ENCODE data around the gene UBE2Z.
A peak's percentile ranks its signal among the peaks of the same experiment; 100 is the strongest.
"Not testable (repeated sequence)": the region's sequence is repeated elsewhere in the genome, so short reads cannot be mapped to it uniquely, and the experiment has no call there.

UBE2Z gene

DNA sequence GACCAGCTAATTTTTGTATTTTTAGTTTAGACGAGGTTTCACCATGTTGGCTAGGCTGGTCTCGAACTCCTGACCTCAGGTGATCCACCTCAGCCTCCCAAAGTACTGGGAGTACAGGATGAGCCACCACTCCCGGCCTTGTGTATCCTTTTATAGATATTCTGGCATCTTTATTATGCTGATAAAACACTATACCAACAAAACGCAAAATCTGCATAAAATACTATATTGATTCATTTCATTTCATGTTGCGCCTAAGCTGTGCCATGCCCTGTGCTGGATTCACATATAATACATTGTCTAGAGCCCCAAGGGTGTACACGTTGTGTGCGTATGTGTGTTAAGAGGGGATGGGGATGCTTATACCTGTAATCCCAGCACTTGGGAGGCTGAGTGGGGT, 3.8 kb upstream of the UBE2Z start:
- DNase-seq (ENCODE audit: low read depth), result no peak

GRCh38 chr17:48905987-48906515, 2.2 kb upstream of the UBE2Z start:
- no peak for DNase-seq (ENCODE audit: low read depth)

DNA sequence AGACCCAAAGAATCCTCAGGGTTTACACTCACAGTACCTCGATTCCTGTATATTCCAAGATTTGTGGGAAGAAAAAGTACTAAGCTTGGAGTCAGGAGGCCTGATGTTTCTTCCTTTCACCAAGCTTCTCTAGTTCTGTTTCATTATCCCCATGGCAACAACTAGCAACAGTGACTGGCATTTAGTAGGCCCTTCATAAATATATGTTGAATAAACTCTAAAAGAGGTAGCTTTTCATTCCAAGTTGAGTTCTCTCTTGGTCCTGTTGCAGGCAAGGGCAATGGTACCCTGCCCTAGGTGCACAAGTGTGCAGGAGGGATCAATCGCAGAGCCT, 527 bp upstream of the UBE2Z start:
- no peak for DNase-seq (ENCODE audit: low read depth)

DNA sequence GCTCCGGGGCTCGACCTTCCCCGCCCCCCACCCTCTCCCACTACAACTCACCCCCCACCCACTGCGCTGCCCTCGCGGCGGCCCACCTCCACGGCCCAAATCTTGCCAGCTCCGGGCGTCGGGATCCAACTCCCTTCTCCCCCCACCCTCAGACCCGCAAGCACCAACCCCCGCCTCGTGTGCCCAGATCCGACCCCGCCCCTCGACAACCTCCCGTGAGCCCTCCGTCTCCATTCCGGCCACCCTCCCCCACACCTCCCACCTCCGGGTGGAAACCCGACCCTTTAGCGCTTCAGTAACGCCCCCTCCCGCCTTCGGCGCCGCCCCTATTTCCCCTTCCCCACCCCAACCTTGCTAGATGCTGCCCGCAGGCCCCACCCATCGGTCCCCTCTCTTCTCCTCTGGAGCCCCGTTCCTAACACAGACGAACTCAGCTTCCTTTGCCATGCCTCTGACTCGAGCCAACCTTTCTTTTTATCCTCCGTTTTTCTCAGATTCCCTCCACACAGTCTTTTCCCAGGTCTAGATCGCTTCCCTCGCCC, 717 bp downstream of the UBE2Z start:
- DNase-seq (ENCODE audit: low read depth), result peak; percentile 88

- no peak for DNase-seq (ENCODE audit: low read depth)
These were observed 1.6 kb downstream of the UBE2Z start for GRCh38 chr17:48909783-48910182.

GRCh38 chr17:48910370-48910769, 2.2 kb downstream of the UBE2Z start:
- DNase-seq (ENCODE audit: low read depth), result no peak

DNA sequence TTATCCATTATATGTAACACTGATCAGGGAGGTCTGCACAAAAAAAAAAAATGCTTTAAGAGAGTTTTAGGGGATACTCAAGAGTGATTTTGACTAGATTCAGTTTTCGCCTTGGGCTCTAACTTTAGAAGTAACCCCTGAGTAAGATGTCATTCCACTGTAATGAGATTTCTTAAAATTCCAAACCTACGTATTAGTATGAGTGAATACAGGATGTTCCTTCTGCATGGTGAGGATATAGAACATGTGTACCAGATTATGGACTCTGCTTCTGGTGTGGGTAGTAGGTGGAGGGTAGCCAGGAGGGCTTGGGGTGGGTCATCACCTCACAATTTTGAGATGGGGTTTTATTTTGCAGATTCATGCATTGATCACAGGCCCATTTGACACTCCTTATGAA, 4.3 kb downstream of the UBE2Z start:
- no peak for DNase-seq (ENCODE audit: low read depth)

- DNase-seq (ENCODE audit: low read depth), result peak; percentile 53
These were observed 7.5 kb downstream of the UBE2Z start for GRCh38 chr17:48915459-48916282.

DNA sequence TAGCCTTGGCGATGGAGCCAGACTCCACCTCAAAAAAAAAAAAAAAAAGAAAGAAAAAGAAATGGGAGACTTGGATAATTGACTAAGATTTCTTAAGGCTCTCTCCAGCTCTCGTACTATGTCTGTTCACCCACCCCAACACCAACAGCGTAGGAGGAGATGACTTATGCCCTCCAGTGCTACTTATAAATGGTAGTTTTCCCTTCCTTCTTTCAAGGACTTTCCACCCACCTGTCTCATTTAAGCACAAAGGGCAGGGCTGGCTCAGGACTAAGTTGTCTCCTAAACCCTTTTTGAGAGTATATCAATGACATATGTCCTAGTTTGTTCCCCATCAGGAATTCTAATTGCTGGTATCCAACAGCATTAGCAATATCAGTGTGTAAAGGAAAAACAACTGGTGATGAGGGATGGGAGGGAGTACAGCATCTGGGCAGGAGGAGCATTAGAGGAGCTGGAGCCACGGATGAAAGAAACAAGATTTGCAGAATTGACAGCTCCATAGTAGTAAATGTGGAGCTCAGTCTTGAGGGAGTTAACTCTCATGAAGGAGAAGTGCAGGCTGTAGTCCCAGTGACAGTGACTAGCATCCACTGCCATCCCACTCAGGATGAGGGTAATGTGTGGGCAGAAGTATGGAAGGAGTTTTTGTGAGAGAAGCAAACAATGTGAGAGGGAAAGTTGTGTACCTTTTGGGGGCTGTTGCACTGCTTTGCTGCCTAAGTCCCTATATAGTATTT, 17.2 kb downstream of the UBE2Z start:
- DNase-seq (ENCODE audit: low read depth), result no peak

DNA sequence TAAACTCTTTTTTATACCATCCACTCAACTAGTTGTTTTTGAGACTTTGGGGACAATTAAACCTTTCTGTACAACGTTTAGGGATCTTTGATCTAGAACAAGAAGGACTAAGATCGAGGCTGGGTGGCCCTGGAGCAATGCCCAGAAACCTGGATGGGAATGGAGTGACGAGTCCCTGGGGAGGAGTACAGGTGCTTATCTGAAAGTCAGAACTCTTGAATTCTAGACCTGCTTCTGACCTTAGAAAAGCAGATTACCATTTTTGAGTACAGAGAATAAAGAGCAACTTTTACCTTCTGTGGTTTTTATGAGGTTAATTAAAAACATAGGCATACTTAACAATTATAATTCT, 17.8 kb downstream of the UBE2Z start:
- DNase-seq (ENCODE audit: low read depth), result no peak

- DNase-seq (ENCODE audit: low read depth), result no peak
These were observed 20.0 kb downstream of the UBE2Z start for GRCh38 chr17:48927978-48928745.

GRCh38 chr17:48928876-48929811, 20.9 kb downstream of the UBE2Z start:
- DNase-seq (ENCODE audit: low read depth), result no peak

DNA sequence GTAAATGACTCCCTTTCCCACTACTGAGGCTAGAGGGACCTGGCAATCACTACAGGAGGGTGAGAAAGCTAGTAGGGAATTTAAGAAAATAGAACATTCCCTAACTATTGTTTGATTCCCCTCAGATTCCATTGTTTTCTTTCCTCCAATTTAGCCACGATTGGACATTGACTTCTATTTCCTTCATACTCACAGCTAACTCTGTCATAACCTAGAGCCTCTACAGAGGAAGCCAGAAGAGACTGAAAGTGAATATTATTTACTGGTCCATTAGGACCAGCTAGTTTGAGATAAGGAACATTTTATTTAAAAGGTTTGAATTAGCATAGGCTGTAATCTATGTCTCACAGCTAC, 21.6 kb downstream of the UBE2Z start:
- DNase-seq (ENCODE audit: low read depth), result no peak

- DNase-seq (ENCODE audit: low read depth), result no peak
These were observed 22.2 kb downstream of the UBE2Z start for GRCh38 chr17:48930435-48930873.

DNA sequence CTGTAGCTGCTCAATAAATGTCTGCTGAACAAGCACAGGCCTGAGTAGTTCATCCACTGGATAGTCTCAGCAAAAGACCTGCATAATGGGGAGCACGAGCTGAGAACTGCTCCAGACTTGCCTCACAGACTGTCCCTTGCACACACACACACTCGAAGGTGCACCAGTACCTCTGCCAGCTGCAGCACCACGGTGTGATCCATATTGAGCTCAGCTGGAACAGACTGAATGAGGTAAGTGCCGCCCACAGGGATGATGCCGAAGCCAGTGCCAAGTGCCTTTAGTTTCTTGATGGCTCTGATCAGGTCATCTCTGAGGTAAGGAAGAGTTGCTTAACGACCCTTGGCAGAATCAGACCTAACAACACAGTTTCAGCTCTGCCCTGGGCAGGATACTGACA, 24.8 kb downstream of the UBE2Z start:
- DNase-seq (ENCODE audit: low read depth), result no peak

DNA sequence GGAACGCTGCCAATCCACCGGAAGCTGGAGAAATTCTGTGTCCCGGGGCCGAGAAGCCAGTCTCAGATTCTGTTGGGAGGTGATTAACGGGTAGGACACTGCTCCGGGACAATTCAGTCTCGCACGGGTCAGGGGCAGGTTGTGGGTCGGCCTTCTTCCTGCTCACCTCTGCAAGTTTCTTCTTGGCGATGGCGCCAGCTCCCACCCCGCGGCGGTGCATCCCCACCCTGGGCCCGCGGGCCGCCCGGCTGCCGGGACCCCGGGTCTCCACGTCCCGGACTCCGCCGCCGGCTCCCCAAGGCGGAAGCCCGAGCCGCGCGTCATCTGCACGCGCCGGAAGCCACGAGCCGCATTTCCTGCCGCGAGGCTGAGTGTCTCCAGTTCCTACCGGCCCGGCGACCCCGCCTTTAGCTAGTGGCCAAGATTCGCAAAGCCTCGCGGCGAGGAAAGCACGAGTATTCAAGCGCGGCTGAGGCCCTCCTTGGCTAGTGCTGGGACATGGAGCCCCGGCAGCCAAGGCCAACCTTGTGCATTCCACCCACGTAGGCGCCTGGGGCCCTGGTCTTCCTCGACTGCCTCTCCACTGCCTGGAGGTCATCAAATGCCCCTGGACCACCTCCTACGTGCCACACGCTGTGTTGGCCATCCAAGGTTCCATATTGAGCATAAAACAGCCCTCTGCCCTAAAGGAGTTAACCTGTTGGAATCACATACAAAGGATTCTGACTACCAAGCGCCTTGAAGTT, 36.5 kb downstream of the UBE2Z start, which contains the start of gene SNF8:
SNF8 (minus strand) TSS at position 328 of the 746 bp plus-strand sequence; CDS start at position 220, 108 bp downstream.
- peak; percentile 91 for DNase-seq (ENCODE audit: low read depth)

- DNase-seq (ENCODE audit: low read depth), result not testable (repeated sequence)
These were observed 37.0 kb downstream of the UBE2Z start for GRCh38 chr17:48945261-48945651.

DNA sequence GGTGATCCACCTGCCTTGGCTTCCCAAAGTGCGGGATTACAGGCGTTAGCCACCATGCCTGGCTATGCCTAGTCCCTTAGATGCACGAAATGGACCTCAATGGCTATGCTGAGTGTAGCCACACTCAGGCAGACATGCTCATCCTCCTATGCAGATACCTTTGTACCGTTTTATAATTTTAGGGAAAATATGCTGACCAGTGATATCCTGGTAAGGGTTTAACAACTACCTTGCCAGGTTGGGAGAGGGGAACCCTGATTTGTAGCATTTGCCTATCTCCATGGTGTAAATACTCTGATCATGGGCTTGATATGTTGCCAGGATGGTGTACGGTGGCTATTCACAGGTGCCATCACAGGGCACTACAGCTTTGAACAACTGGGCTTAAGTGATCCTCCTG, 43.4 kb downstream of the UBE2Z start:
- DNase-seq (ENCODE audit: low read depth), result no peak

DNA sequence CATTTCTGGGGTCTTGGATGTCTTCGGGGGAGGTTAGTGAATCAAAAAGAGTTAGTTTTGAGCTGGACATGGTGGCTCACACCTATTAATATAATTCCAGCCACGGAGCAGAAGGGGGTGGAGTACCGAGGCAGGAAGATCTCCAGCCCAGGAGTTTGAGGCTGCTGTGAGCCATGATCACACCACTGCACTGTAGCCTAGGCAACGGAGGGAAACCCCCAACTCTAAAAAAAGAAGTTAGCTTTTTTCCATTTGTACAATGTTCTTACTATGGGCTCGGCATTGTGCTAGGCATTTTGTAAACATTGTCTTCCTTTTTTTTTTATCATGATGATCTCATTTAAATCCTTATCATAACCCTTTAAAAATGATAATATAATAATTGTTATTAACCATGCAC, 44.7 kb downstream of the UBE2Z start:
- DNase-seq (ENCODE audit: low read depth), result no peak

GRCh38 chr17:48954300-48954755, 46.1 kb downstream of the UBE2Z start:
- no peak for DNase-seq (ENCODE audit: low read depth)

Measured in activated T-cell treated with anti-CD3 and anti-CD28 coated beads for 24 hours (primary cell).